HG03159 (cell line): ENCODE results near the gene MAPKAP1.
A peak's percentile ranks its signal among the peaks of the same experiment; 100 is the strongest.

ENCODE experiments used
- ATAC-seq: cut with Tn5 transposase; IDR thresholded peaks from one replicate; pipeline ENCODE4 v1.9.1; 2021; ENCODE audit warnings: mild to moderate bottlenecking, moderate library complexity; ENCODE audit not compliant: unreplicated experiment

MAPKAP1 gene

GRCh38 chr9:125679597-125680189 lies 27.3 kb downstream of the MAPKAP1 start:
- ATAC-seq: no peak

DNA sequence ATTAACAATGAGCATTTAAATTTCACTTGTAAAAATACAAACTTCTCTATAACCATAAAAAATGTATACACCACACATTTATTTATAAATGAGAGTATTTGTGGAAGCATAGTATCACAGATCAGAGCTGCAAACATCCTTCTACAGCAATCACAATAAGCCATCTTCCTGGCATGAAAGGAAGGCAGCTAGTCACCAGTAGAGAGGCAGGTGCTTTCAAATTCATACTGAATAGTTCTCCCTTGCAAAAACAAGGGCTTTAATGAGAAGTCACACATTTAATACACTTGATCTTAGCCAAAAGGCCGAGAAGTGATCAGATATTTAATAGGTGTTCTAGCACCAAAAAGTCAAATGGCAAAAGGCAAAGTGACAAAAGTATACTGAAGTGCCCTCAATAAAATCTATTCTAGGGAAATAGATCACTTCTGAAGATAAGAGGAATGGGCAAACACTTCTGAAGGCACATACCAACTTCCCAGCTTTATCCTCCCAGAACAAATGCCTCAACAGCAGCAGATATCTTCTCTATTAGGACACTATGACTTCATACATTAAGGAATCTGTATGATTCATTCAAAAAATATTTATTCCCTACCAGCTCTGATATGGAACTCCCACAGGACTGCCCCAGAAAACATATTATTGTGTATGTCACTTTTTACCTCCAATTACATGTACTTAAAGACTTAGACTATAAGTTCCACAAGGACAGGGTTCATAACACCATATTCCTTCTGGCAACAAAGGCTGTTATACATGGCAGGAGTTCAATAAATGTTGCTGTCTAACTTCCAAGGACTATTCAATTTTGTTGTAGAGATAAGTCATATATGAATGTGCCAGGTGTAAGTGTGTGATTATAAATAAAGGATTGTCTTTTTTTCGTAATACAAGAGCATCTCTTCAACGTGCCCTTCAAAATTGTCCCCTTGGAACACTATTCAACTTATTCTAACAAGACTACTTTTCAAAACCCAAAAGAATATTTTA lies 31.7 kb downstream of the MAPKAP1 start:
- ATAC-seq: no peak

GRCh38 chr9:125672876-125673275 lies 34.1 kb downstream of the MAPKAP1 start:
- no peak for ATAC-seq

GRCh38 chr9:125663127-125663526 lies 43.9 kb downstream of the MAPKAP1 start:
- no peak for ATAC-seq

DNA sequence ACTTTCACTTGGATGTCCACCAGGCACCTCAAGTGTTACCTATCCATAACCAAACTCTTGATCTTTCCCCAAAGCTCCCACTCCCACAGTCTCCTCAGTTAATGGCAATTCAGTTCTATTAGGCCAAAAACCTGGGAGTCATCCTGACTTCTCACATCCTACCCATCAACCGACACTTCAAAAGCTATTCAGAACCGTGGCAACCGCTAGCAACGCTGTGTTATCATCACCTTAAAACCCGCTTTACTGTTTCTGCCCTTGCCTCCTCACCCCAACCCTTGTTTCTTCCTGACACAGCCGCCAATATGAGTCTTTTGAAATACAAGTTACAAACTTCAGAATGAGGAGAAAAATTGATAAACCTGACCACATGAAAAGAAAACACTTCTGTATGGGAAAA lies 46.5 kb downstream of the MAPKAP1 start:
- no peak for ATAC-seq

GRCh38 chr9:125659954-125660353 lies 47.1 kb downstream of the MAPKAP1 start:
- ATAC-seq: no peak

- no peak for ATAC-seq
Measured at GRCh38 chr9:125659201-125659840, 47.7 kb downstream of the MAPKAP1 start.

DNA sequence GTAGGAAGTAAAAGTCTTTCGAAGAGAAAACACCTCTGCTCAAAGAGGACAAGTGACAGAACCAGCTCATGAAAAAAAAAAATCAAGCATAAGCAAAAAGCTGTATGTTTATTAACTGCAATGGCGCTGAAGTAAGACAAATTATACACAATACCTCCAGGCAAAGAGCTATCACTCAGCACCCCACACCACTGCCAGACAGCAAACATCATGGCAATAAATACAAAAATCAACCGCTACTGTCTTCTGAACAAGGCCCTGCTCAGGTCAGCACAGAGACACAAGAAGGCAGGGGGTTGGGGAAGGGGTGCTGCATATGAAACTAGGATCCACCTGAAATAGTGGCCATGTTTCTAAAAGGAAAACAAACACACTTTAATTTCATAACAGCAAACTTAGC lies 50.4 kb downstream of the MAPKAP1 start:
- no peak for ATAC-seq

GRCh38 chr9:125655691-125656410 lies 51.2 kb downstream of the MAPKAP1 start:
- no peak for ATAC-seq

DNA sequence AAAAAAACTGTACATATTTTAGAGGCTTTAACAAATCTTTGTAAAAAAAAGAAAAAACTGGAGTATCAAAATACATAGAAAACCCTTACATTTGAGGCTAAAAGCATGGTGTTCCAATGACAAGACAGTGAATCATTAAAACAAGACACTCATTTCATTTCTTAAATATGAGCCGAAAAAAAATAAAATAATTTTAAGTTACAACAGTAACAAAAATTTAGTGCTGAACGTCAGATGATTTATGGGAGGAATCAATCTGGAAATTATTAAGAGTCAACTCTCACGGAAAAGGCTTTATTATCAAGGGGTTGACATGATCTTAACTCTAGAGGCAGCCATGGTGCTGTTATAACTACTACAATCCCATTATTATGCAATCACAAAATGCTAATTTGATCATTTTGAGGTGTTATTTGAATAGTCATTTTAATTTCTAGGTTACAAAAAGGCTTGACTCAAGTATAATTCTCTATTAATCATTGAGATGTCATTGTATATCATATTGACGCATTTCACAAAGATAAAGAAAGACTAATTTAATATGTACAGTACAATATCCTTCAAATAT lies 51.9 kb downstream of the MAPKAP1 start:
- ATAC-seq: no peak

DNA sequence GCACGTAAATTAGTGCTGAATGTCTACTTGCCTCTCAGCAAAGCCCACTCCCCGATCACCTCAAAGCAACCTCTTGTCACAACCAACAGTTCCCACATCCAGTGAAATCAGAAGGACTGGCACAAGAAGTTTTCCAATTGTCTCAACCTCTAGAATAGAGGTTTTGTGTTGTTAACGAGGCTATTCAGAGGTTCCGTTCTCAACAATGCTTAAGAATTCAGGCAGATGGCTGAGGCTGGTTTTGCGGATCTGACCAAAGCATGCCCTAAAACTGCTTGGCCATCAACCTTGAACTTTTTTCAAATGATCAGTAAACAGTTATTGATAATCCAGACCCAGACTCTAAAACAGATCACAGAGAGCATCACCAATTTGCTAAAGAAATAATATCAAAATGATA lies 52.9 kb downstream of the MAPKAP1 start:
- no peak for ATAC-seq

DNA sequence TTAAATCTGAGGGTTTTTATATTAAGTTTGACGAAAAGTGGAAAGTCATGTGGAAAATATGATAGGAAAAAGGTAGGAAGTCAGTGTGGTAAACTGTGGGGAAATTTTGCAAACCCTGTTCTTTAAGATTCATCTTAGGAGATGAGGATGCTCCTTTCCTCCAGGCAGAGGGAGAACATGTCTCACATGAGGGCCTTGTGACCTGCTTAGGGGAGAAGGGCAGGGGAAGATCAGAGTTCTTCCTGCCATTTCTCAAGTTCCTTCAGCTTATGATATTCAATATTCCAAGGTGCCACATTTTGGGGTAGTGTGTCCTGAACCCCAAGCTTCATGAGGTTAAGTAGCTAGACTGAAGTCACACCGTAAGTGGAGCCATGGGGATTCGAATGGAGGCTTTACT lies 53.7 kb downstream of the MAPKAP1 start:
- ATAC-seq: no peak

- no peak for ATAC-seq
Measured at GRCh38 chr9:125652759-125653158, 54.2 kb downstream of the MAPKAP1 start.

DNA sequence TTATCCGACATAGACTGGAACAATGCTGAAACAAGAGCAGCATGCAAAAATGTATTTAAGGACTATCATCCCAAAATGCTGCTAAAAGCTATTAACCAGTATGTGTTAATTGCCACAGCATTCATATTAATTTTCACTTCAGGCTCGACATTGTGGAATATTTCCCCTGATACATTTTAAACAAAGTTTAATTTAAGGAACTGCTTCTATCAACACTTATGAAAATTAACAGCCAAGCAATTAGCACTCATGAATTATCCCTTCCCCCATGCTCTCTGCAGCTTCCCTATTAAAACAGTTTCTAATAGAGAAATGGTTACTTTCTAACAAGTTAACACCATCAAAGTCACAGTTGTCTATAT lies 54.8 kb downstream of the MAPKAP1 start:
- ATAC-seq: no peak

DNA sequence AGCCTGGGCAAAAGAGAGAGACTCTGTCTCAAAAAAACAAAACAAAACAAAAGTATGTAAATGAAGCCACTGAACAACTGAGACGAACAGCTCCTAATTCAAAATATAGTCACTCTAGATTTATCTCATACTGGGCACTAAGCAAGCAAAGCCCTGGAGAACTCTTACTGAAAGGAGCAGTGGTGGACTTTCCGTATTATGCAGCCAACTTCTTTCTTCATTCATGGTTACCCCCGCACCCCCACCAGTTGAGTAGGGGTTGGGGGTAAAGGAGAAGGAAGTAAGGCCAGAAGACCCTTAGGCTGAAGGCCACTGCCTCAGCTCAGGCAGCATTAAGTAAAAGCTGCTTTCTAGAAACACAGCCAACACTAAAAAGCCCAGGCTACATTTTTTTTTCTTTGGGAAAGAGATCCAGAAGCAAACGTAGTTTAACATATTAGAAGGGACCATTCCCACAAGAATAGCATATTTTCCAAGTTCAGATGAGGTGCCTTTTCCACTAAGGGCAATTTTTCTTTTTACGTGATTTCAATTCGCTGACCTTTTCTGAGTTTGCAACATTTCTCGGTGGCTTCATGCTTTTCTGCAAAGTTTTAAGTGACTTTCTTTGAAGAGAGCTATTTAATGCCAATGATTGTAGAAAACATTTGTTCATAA lies 55.3 kb downstream of the MAPKAP1 start:
- no peak for ATAC-seq

DNA sequence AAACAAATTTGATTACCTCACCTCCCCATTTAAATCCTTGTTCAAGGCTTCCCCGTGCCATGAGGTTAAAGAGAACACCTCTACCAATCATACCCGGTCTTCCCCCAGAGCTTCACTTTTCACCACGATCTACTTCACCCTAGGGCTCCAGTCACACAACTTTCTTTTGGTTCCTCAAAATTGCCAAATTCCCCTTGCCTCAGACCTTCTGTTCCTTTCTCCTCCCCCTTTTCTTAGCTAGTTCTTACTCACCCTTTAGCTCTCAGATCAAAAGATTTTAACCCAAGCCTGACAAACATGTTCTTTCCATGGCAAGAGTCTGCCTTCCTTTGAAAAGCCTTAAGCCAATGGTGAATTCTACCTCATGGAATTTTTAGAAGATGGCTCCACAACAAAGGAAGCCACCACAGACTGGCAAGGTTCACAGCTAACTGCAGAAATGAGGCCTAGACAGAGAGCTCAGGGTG lies 56.7 kb downstream of the MAPKAP1 start:
- ATAC-seq: peak; percentile 82

DNA sequence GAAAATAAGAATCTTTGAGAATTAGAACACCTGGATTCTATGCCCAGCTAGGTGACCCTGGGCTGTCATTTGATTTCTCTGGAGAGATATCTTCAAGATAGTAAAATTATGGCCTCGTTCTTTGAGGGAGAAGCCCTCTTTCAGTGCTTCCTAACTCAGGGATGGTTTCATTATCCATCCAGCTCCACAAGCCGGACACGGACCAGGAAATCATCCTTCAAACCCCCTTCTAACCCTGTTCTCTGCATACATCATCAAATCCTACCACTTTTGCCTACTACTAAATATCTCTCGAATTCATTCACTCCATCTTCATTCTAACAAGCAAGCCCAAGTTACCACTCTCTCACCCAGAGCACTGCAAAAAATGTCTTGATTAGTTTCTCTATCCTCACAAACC lies 57.2 kb downstream of the MAPKAP1 start:
- no peak for ATAC-seq

GRCh38 chr9:125649315-125649714 lies 57.7 kb downstream of the MAPKAP1 start:
- no peak for ATAC-seq

DNA sequence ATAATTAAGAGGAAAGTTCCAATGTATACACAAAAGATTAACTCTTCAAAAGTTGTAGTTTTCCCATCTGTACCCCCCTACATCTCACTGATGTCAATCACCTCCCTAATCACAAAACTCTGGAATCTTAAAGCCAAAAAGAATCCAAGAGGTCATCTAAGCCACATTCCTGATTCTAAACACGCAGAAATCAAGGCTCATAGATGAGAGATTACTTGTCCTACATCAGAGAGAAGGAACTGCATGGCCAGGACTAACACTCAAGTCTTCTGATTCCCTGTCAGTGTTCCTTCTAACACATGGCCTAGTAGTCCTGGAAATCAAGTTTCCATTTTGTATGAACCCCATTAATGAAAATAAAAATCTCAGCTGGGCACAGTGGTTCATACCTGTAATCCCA lies 58.7 kb downstream of the MAPKAP1 start:
- ATAC-seq: no peak

DNA sequence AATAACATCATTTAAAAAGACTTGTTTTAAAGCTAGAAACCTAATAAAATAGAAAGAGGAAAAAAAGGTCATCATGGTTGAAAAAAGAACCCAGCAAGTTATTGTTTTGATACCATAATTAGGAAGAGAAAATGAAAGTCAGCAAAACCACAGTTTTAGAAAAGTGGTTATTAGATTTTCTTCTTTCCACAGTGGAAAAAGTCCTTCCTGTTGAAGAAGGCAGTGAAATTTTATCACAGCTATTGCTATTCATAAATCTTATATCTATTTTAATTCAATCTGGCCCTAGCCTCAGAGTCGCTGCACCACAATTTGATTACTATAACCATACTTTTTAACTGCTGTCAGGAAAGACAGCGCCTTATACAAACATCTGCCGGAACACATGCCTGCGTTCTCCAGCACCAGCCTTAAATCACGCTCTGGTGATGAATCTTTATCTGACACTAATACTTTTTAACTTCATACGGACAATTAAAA lies 60.3 kb downstream of the MAPKAP1 start:
- no peak for ATAC-seq
